ENCODE data around the gene STOML2. TPM values are rescaled to one million over a fixed set of nuclear protein-coding genes. Genes with fewer than 3 reads are reported as not detected.
A peak's percentile ranks its signal among the peaks of the same experiment; 100 is the strongest.

STOML2 gene
- total RNA-seq, 1 experiment from 2014 or later = 109 TPM

- TF ChIP-seq EZH2 (IDR thresholded peaks at IDR 0.05; ENCODE audit: low read depth) = no peak
- TF ChIP-seq, protein P1, sequence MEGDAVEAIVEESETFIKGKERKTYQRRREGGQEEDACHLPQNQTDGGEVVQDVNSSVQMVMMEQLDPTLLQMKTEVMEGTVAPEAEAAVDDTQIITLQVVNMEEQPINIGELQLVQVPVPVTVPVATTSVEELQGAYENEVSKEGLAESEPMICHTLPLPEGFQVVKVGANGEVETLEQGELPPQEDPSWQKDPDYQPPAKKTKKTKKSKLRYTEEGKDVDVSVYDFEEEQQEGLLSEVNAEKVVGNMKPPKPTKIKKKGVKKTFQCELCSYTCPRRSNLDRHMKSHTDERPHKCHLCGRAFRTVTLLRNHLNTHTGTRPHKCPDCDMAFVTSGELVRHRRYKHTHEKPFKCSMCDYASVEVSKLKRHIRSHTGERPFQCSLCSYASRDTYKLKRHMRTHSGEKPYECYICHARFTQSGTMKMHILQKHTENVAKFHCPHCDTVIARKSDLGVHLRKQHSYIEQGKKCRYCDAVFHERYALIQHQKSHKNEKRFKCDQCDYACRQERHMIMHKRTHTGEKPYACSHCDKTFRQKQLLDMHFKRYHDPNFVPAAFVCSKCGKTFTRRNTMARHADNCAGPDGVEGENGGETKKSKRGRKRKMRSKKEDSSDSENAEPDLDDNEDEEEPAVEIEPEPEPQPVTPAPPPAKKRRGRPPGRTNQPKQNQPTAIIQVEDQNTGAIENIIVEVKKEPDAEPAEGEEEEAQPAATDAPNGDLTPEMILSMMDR (conservative IDR thresholded peaks at IDR 0.05) = no peak
- no peaks in the 10 kb centered on the region for H3K27me3 ChIP-seq (ENCODE audit: insufficient read depth, low read depth)
- no TSS peak for BruUV-seq (replicated peaks)
- ChIA-PET POLR2A (ENCODE audit: unreplicated experiment) (interaction anchor here (0.6 kb wide), 1 partner anchor 1674 kb away, joined by 4 read pairs; no protein-coding TSS in a partner anchor), CTCF (no interaction called here)
- H3K4me2 ChIP-seq = peak overlapping the region; percentile 86
- DNase-seq = peak; percentile 85 to 88
- H3K4me3 ChIP-seq = peak overlapping the region; percentile 81
- H3K9me2 ChIP-seq (ENCODE audit: insufficient read depth) = no peaks in the 10 kb centered on the region
- H4K20me1 ChIP-seq (ENCODE audit: insufficient read depth) = no peaks in the 10 kb centered on the region
- peaks cover 33% of the 10 kb centered on the region for H3K4me1 ChIP-seq (replicated peaks; ENCODE audit: insufficient read depth)
- no peak overlapping the region for H3K27ac ChIP-seq
- H3K9me3 ChIP-seq (ENCODE audit: insufficient read depth, low read depth) = no peaks in the 10 kb centered on the region
- intact Hi-C loops (cut with micrococcal nuclease; ENCODE audit: unreplicated experiment) = loop anchor here (5.0 to 10.0 kb wide), 2 partner anchors 444 to 494 kb away; partner anchors contain the start of gene TESK1
- peaks cover 3% of the 10 kb centered on the region; the same call in 1 of the 2 replicates for H3F3A ChIP-seq (ENCODE audit: insufficient read depth, low read depth)
- peak overlapping the region; percentile 86 for H2AFZ ChIP-seq
- no peaks in the 10 kb centered on the region for H3K36me3 ChIP-seq (ENCODE audit: low read depth)
- H3K79me2 ChIP-seq (ENCODE audit: low read depth) = 0 out of 2 replicates have a peak, but pooled peaks cover 4% of the 10 kb centered on the region
Observed at GRCh38 chr9:35111001-35111933, 8.3 kb upstream of the STOML2 start.

GRCh38 chr9:35110327-35110761 is 7.4 kb upstream of the STOML2 start:
- intact Hi-C loops (cut with micrococcal nuclease; ENCODE audit: unreplicated experiment) = loop anchor here (5.0 to 10.0 kb wide), 2 partner anchors 443 to 494 kb away; partner anchors contain the start of gene TESK1
- H3K4me3 ChIP-seq = peak overlapping the region; percentile 81; the same call in 1 of the 2 replicates
- BruUV-seq (replicated peaks) = TSS peak; percentile 25
- H3K36me3 ChIP-seq (ENCODE audit: low read depth) = no peaks in the 10 kb centered on the region
- ChIA-PET POLR2A (ENCODE audit: unreplicated experiment) (no interaction called here), CTCF (interaction anchor here (0.7 kb wide), 1 partner anchor 9 kb away, joined by 3 read pairs; no protein-coding TSS in a partner anchor)
- H3K9me2 ChIP-seq (ENCODE audit: insufficient read depth) = no peaks in the 10 kb centered on the region
- 0 out of 2 replicates have a peak, but pooled peaks cover 4% of the 10 kb centered on the region for H3K79me2 ChIP-seq (ENCODE audit: low read depth)
- TF ChIP-seq, protein P1 (conservative IDR thresholded peaks at IDR 0.05) = no peak
- TF ChIP-seq EZH2 (IDR thresholded peaks at IDR 0.05; ENCODE audit: low read depth) = no peak
- H3K27ac ChIP-seq = no peak overlapping the region
- no peaks in the 10 kb centered on the region for H4K20me1 ChIP-seq (ENCODE audit: insufficient read depth)
- peaks cover 33% of the 10 kb centered on the region for H3K4me1 ChIP-seq (replicated peaks; ENCODE audit: insufficient read depth)
- H2AFZ ChIP-seq = no peak overlapping the region
- no peaks in the 10 kb centered on the region for H3K9me3 ChIP-seq (ENCODE audit: insufficient read depth, low read depth)
- peak overlapping the region; percentile 86 for H3K4me2 ChIP-seq
- peaks cover 3% of the 10 kb centered on the region; the same call in 1 of the 2 replicates for H3F3A ChIP-seq (ENCODE audit: insufficient read depth, low read depth)
- no peaks in the 10 kb centered on the region for H3K27me3 ChIP-seq (ENCODE audit: insufficient read depth, low read depth)
- no peak for DNase-seq

- Histone ChIP-seq H4K20me1 (ENCODE audit: insufficient read depth) (no peaks in the 10 kb centered on the region), H3F3A (ENCODE audit: insufficient read depth, low read depth) (peaks cover 3% of the 10 kb centered on the region; the same call in 1 of the 2 replicates), H3K4me3 (no peak overlapping the region), H3K27ac (no peak overlapping the region), H3K4me2 (no peak overlapping the region), H3K79me2 (ENCODE audit: low read depth) (0 out of 2 replicates have a peak, but pooled peaks cover 4% of the 10 kb centered on the region), H3K9me3 (ENCODE audit: insufficient read depth, low read depth) (no peaks in the 10 kb centered on the region), H3K36me3 (ENCODE audit: low read depth) (no peaks in the 10 kb centered on the region), H3K27me3 (ENCODE audit: insufficient read depth, low read depth) (no peaks in the 10 kb centered on the region), H3K4me1 (replicated peaks; ENCODE audit: insufficient read depth) (peaks cover 20% of the 10 kb centered on the region), H2AFZ (no peak overlapping the region), H3K9me2 (ENCODE audit: insufficient read depth) (no peaks in the 10 kb centered on the region)
- TF ChIP-seq, protein P1 (conservative IDR thresholded peaks at IDR 0.05) = no peak
- TF ChIP-seq EZH2 (IDR thresholded peaks at IDR 0.05; ENCODE audit: low read depth) = no peak
- CTCF ChIA-PET = no interaction called here
- no TSS peak for BruUV-seq (replicated peaks)
- no peak for DNase-seq
- POLR2A ChIA-PET (ENCODE audit: unreplicated experiment) = no interaction called here
- intact Hi-C loops (cut with micrococcal nuclease; ENCODE audit: unreplicated experiment) = no loop called here
Observed at GRCh38 chr9:35108946-35109575, 6.1 kb upstream of the STOML2 start.

Measured in PC-9 (cell line).